K562 (cell line): Measurements from ENCODE around the gene MARK3. TPM values are rescaled to one million over a fixed set of nuclear protein-coding genes. Genes with fewer than 3 reads are reported as not detected.

Source experiments
- ATAC-seq: fragments of 200-7000 bp; cut with Tn5 transposase; 3 replicates; pipeline ENCODE4 v1.9.1; 2020; ENCODE audit warnings: moderate library complexity
- BruUV-seq: library from RNA; stranded (reverse); fragments of 400-500 nt; replicated peaks from 2 replicates; lab custom pipeline; 2021; lab: Mats Ljungman, UMichigan
- CTCF ChIA-PET: fragments of 300-600 bp; formaldehyde crosslinking; extraction: SDS; loops from one replicate; lab custom pipeline; 2021; ENCODE audit warnings: low intra/inter-chr PET ratio; lab: Yijun Ruan, JAX
- POLR2A ChIA-PET: fragments of 300-600, 350-650 bp; sonication (Branson Sonifier 250); formaldehyde crosslinking; extraction: SDS; loops from one replicate; lab custom pipeline; 2021; ENCODE audit warnings: antibody characterized with exemption, inconsistent platforms; lab: Yijun Ruan, JAX
- DNase-seq, 4 experiments: peaks; one replicate each; pipeline versions ENCODE4 v3.0.0 to v3.0.0-alpha.2; 2011 to 2018; ENCODE audit warnings: low spot score in 3 of 4, mixed read lengths in 3 of 4; ENCODE audit errors: extremely low read depth in 1 of 4
- FAIRE-seq: peaks from 2 replicates; lab custom pipeline; 2011; peaks lifted over from hg19 to GRCh38; lab: Jason Lieb, UNC
- H2AFZ ChIP-seq: 2 replicates; pipeline ENCODE4 v1.6.0; 2011; ENCODE audit warnings: low read depth, low read length, control low read depth, inconsistent platforms
- H3K27ac ChIP-seq: fragments of 200-600 bp; 3 replicates; pipeline ENCODE4 v1.8.0; 2011; ENCODE audit warnings: low read depth, mild to moderate bottlenecking, control low read depth, inconsistent platforms, low read length, moderate library complexity, mixed read lengths; ENCODE audit errors: extremely low read depth
- H3K27me3 ChIP-seq, 2 experiments: fragments of 300-600 bp in 1 of 2; 2 replicates in 1 of 2; 3 replicates in 1 of 2; pipeline versions ENCODE4 v1.6.0 to v1.8.0; 2011; ENCODE audit warnings: inconsistent platforms in 2 of 2, low read length in 2 of 2, mild to moderate bottlenecking in 1 of 2, mixed read lengths in 1 of 2, moderate library complexity in 1 of 2; ENCODE audit not compliant: control insufficient read depth in 2 of 2, insufficient read depth in 2 of 2
- H3K36me3 ChIP-seq: fragments of 300-600 bp; 3 replicates; pipeline ENCODE4 v1.8.0; 2011; ENCODE audit warnings: mild to moderate bottlenecking, low read length, inconsistent platforms; ENCODE audit not compliant: control insufficient read depth, insufficient read depth
- H3K4me1 ChIP-seq, 2 experiments: fragments of 200-600 bp in 1 of 2; replicated peaks in 1 of 2; 2 replicates in 1 of 2; 3 replicates in 1 of 2; pipeline versions ENCODE4 v1.5.1 to v1.8.0; 2011; ENCODE audit warnings: inconsistent platforms in 2 of 2, low read length in 2 of 2, mild to moderate bottlenecking in 1 of 2, mixed read lengths in 1 of 2, moderate library complexity in 1 of 2; ENCODE audit not compliant: control insufficient read depth in 2 of 2, insufficient read depth in 2 of 2
- H3K4me2 ChIP-seq: 2 replicates; pipeline ENCODE4 v1.6.1; 2011; ENCODE audit warnings: low read length, control low read depth, inconsistent platforms, mixed read lengths; ENCODE audit not compliant: insufficient read depth
- H3K4me3 ChIP-seq: fragments of 200-600 bp; sonication (generic), shearing (Covaris generic); 2 replicates; pipeline ENCODE4 v1.5.1; 2016; ENCODE audit warnings: control low read depth, inconsistent platforms
- H3K79me2 ChIP-seq: fragments of 200-600 bp; 3 replicates; pipeline ENCODE4 v1.8.0; 2011; ENCODE audit warnings: low read length, inconsistent platforms; ENCODE audit not compliant: control insufficient read depth, insufficient read depth
- H3K9ac ChIP-seq, 2 experiments: 2 replicates each; pipeline versions ENCODE4 v1.6.0 to v1.6.1; 2011; ENCODE audit warnings: low read depth in 2 of 2, low read length in 2 of 2, control low read depth in 1 of 2, inconsistent platforms in 1 of 2, mild to moderate bottlenecking in 1 of 2, mixed read lengths in 1 of 2; ENCODE audit not compliant: insufficient read depth in 1 of 2
- H3K9me1 ChIP-seq: one replicate; pipeline ENCODE4 v1.6.0; 2011; ENCODE audit warnings: inconsistent platforms, mild to moderate bottlenecking, low read length, moderate library complexity; ENCODE audit not compliant: control insufficient read depth, insufficient read depth
- H3K9me3 ChIP-seq: replicated peaks from 2 replicates; pipeline ENCODE4 v1.5.1; 2011; ENCODE audit warnings: low read depth, low read length, inconsistent platforms; ENCODE audit not compliant: control insufficient read depth, insufficient read depth
- H4K20me1 ChIP-seq: replicated peaks from 2 replicates; pipeline ENCODE4 v1.6.1; 2011; ENCODE audit warnings: low read length, inconsistent platforms, mixed read lengths; ENCODE audit not compliant: control insufficient read depth, insufficient read depth
- ARID2 ChIP-seq: fragments of 450-650 bp; IDR thresholded peaks from 2 replicates; pipeline ENCODE4 v1.6.1; 2017; ENCODE audit warnings: antibody characterized with exemption, mild to moderate bottlenecking
- BRCA1 ChIP-seq, 2 experiments: fragments of 450-650 bp in 1 of 2; sonication (generic) in 1 of 2; formaldehyde crosslinking in 1 of 2; IDR thresholded peaks; 2 replicates each; pipeline versions ENCODE4 v1.5.0 to v1.6.1; 2017 to 2020; ENCODE audit warnings: mild to moderate bottlenecking in 1 of 2, missing genetic modification reagents in 1 of 2
- CBFA2T2 ChIP-seq: fragments of 450-650 bp; conservative IDR thresholded peaks from 2 replicates; pipeline ENCODE4 v1.6.1; 2017; ENCODE audit warnings: mild to moderate bottlenecking
- E2F8 ChIP-seq: fragments of 450-650 bp; IDR thresholded peaks from 2 replicates; pipeline ENCODE4 v1.7.1; 2018; ENCODE audit warnings: mild to moderate bottlenecking, low read depth; ENCODE audit not compliant: partially characterized antibody
- GABPB2 ChIP-seq: fragments of 250-450 bp; sonication (Bioruptor Pico); conservative IDR thresholded peaks from 2 replicates; pipeline ENCODE4 v1.5.1; 2021; ENCODE audit warnings: mild to moderate bottlenecking
- IRF1 ChIP-seq: sonication (generic); formaldehyde crosslinking; IDR thresholded peaks from 2 replicates; pipeline ENCODE4 v1.8.0; 2022; ENCODE audit warnings: missing genetic modification reagents, mild to moderate bottlenecking, borderline replicate concordance
- POLR3G ChIP-seq: IDR thresholded peaks from 2 replicates; pipeline ENCODE4 v1.6.1; 2011; ENCODE audit not compliant: insufficient read length, insufficient replicate concordance; ENCODE audit errors: extremely low read depth
- RBM39 ChIP-seq: fragments of 200-400 bp; formaldehyde crosslinking; optimal IDR thresholded peaks from 2 replicates; pipeline ENCODE3; 2018; ENCODE audit warnings: low read depth, low read length
- SMARCB1 ChIP-seq: IDR thresholded peaks from 2 replicates; pipeline ENCODE4 v1.6.1; 2011; ENCODE audit warnings: improper control_type of control experiment, low read depth; ENCODE audit not compliant: insufficient read length
- STAG1 ChIP-seq: sonication (generic); formaldehyde crosslinking; IDR thresholded peaks from 2 replicates; pipeline ENCODE4 v1.5.0; 2020; ENCODE audit warnings: missing genetic modification reagents, borderline replicate concordance
- TEAD1 ChIP-seq, 2 experiments: fragments of 450-650 bp in 1 of 2; sonication (generic) in 1 of 2; formaldehyde crosslinking; IDR thresholded peaks; 2 replicates each; pipeline versions ENCODE4 v1.4.0 to v1.8.0; 2020 to 2022; ENCODE audit warnings: mild to moderate bottlenecking in 2 of 2, missing genetic modification reagents in 1 of 2
- TFAM ChIP-seq: fragments of 250-450 bp; sonication (Bioruptor Pico); conservative IDR thresholded peaks from 2 replicates; pipeline ENCODE4 v1.5.0; 2021; ENCODE audit warnings: mild to moderate bottlenecking, moderate library complexity
- YBX1 ChIP-seq: fragments of 450-650 bp; IDR thresholded peaks from 2 replicates; pipeline ENCODE4 v1.7.1; 2016; ENCODE audit warnings: mild to moderate bottlenecking
- ZFP1 ChIP-seq: fragments of 450-650 bp; formaldehyde crosslinking; IDR thresholded peaks from 2 replicates; pipeline ENCODE4 v1.4.0; 2020; ENCODE audit warnings: mild to moderate bottlenecking, mixed read lengths
- ZNF354B ChIP-seq: fragments of 250-450 bp; sonication (Bioruptor Pico); IDR thresholded peaks from 2 replicates; pipeline ENCODE4 v1.4.0; 2020
- ZNF766 ChIP-seq: fragments of 200-800 bp; sonication (Bioruptor generic); conservative IDR thresholded peaks from 2 replicates; pipeline ENCODE4 v1.6.1; 2016; ENCODE audit warnings: missing genetic modification characterization, missing compliant biosample characterization
- whole genome bisulfite sequencing: fragments of 100-300 bp; shearing (Covaris generic); methylation state at CpG from one replicate; pipeline ENCODE4 v1.1.6; 2016; ENCODE audit warnings: low coverage, mixed read lengths; ENCODE audit not compliant: insufficient coverage; ENCODE audit errors: missing lambda C conversion rate; 5-methylcytosine and 5-hydroxymethylcytosine counted together
- in situ Hi-C: fragments of 300-500 bp; cut with MboI; formaldehyde crosslinking; loops from 4 replicates; pipeline ENCODE4 v1.15.0; 2018; ENCODE audit warnings: inconsistent platforms, mixed read lengths
- intact Hi-C: fragments of 100-400 bp; cut with micrococcal nuclease; formaldehyde crosslinking; loops from 2 replicates; pipeline ENCODE4 v1.14.2; 2022
- polyA plus RNA-seq, 8 experiments: library from polyadenylated mRNA; depleted of rRNA in 4 of 8; stranded (reverse) in 5 of 8; unstranded in 3 of 8; fragments of >200 nt; fragmentation: Nextera tagmentation in 2 of 8; fragmentation: Illumina TruSeq in 1 of 8; extraction: Ambion mirVana in 2 of 8; extraction: Trizol in 1 of 8; gene quantifications; 2 replicates each; pipeline versions ENCODE4 v1.2.1 to v1.2.3, GENCODE V29; 2011 to 2014; ENCODE audit warnings: inconsistent platforms in 1 of 8, missing spikeins in 1 of 8
- total RNA-seq, 7 experiments: library from RNA; depleted of rRNA in 6 of 7; stranded (reverse); fragments of >200 nt in 6 of 7; fragmentation: Illumina TruSeq in 2 of 7; extraction: Trizol in 2 of 7; gene quantifications; 2 replicates each; pipeline versions ENCODE4 v1.2.1 to v1.2.3, GENCODE V29; 2011 to 2021; ENCODE audit warnings: low replicate concordance in 1 of 7

MARK3 gene
- total and polyA plus RNA-seq, 9 of the 15 experiments (the other 6 are each of a cell fraction or from before 2014, with no cell fraction given), result 10.1 to 68.7 (median 56.3) TPM

- FAIRE-seq, result no peak
- Histone ChIP-seq H3K79me2 (no peaks in the 10 kb centered on the region), H3K36me3 (peaks cover 4% of the 10 kb centered on the region; the same call in 1 of the 3 replicates), H3K9me3 (no peaks in the 10 kb centered on the region), H3K4me2 (no peak overlapping the region), H3K9me1 (no peaks in the 10 kb centered on the region), H3K4me3 (no peak overlapping the region), H3K27me3 (no peaks in the 10 kb centered on the region), H4K20me1 (no peaks in the 10 kb centered on the region; the same call in 1 of the 2 replicates), H3K27ac (no peak overlapping the region), H2AFZ (no peak overlapping the region), H3K9ac (no peak overlapping the region), H3K4me1 (peaks cover 2 to 51% of the 10 kb centered on the region in 2 experiments; a peak in 4 of 5 replicates)
- no peak for ATAC-seq
- intact Hi-C loops, result no loop called here
- no peak for DNase-seq
- in situ Hi-C loops, result no loop called here
- no TSS peak for BruUV-seq
- CTCF ChIA-PET, result no interaction called here
- WGBS, result 37% methylated on average over 17 of the region's 18 CpGs
- POLR2A ChIA-PET, result interaction anchor here (0.5 kb wide), 1 partner anchor 217 kb away, joined by 3 read pairs; no protein-coding TSS in a partner anchor
- TF ChIP-seq TFAM (CRISPR knock-in tag) (no peak), ZFP1 (CRISPR knock-in tag) (no peak), IRF1 (no peak), ZNF766 (no peak), E2F8 (no peak), ARID2 (no peak), CBFA2T2 (no peak), GABPB2 (CRISPR knock-in tag) (no peak), RBM39 (no peak), ZNF354B (no peak), POLR3G (no peak), BRCA1 (IDR thresholded peaks at IDR 0.05) (no peak), BRCA1 (CRISPR knock-in tag; IDR thresholded peaks at IDR 0.05) (no peak), SMARCB1 (no peak), YBX1 (no peak), STAG1 (CRISPR knock-in tag) (no peak), TEAD1 (CRISPR knock-in tag; IDR thresholded peaks at IDR 0.05) (no peak)
Measured at GRCh38 chr14:103552011-103552845, 167.0 kb downstream of the MARK3 start.
